Common myeloid progenitor, CD34-positive (primary cell): ENCODE data around the gene CCDC194.
A peak's percentile ranks its signal among the peaks of the same experiment; 100 is the strongest.

Experiments used
- CTCF ChIA-PET: fragments of 350-600 bp; sonication (Branson Sonifier 250); formaldehyde crosslinking; loops from one replicate; lab custom pipeline; 2021; ENCODE audit warnings: antibody characterized with exemption; lab: Charles Lee
- POLR2A ChIA-PET: fragments of 350-600 bp; sonication (Branson Sonifier 250); formaldehyde crosslinking; loops from one replicate; lab custom pipeline; 2021; ENCODE audit warnings: antibody characterized with exemption; lab: Charles Lee
- DNase-seq, 3 donors: peaks; one replicate each; pipeline versions ENCODE4 v3.0.0 to v3.0.0-alpha.2; 2013
- H3K27ac ChIP-seq, 2 experiments: 1 replicate in 1 of 2; 2 replicates in 1 of 2; pipeline ENCODE4 v1.7.0; 2013; ENCODE audit warnings: inconsistent platforms in 2 of 2, low read length in 2 of 2, mild to moderate bottlenecking in 2 of 2, low read depth in 1 of 2, moderate library complexity in 1 of 2; ENCODE audit not compliant: severe bottlenecking in 2 of 2, insufficient read depth in 1 of 2, poor library complexity in 1 of 2
- H3K27me3 ChIP-seq, 5 experiments: replicated peaks in 2 of 5; 1 replicate in 3 of 5; 2 replicates in 2 of 5; pipeline versions ENCODE4 v1.6.1 to v1.7.0; 2013; ENCODE audit warnings: low read length in 4 of 5, mild to moderate bottlenecking in 2 of 5, moderate library complexity in 2 of 5, inconsistent platforms in 1 of 5; ENCODE audit not compliant: insufficient read depth in 5 of 5, control insufficient read depth in 4 of 5
- H3K36me3 ChIP-seq, 4 experiments: 1 replicate in 2 of 4; 2 replicates in 2 of 4; pipeline versions ENCODE4 v1.6.1 to v1.7.0; 2013; ENCODE audit warnings: low read length in 3 of 4, control low read depth in 1 of 4, mild to moderate bottlenecking in 1 of 4; ENCODE audit not compliant: control insufficient read depth in 4 of 4, insufficient read depth in 4 of 4
- H3K4me1 ChIP-seq, 4 experiments: 1 replicate in 3 of 4; 2 replicates in 1 of 4; pipeline versions ENCODE4 v1.6.1 to v1.7.1; 2013; ENCODE audit warnings: low read length in 3 of 4, mild to moderate bottlenecking in 3 of 4, control low read depth in 1 of 4, inconsistent platforms in 1 of 4, moderate library complexity in 1 of 4; ENCODE audit not compliant: control insufficient read depth in 4 of 4, insufficient read depth in 4 of 4; ENCODE audit errors: control extremely low read depth in 1 of 4
- H3K4me3 ChIP-seq, 7 experiments: 1 replicate in 4 of 7; 2 replicates in 3 of 7; pipeline versions ENCODE4 v1.5.1 to v1.7.0; 2013; ENCODE audit warnings: mild to moderate bottlenecking in 7 of 7, low read length in 6 of 7, moderate library complexity in 6 of 7, inconsistent platforms in 2 of 7, low read depth in 2 of 7, control low read depth in 1 of 7; ENCODE audit not compliant: insufficient read depth in 4 of 7, control insufficient read depth in 1 of 7; ENCODE audit errors: extremely low read depth in 1 of 7
- H3K9me3 ChIP-seq, 5 experiments: 1 replicate in 4 of 5; 2 replicates in 1 of 5; pipeline versions ENCODE4 v1.6.1 to v1.7.1; 2013; ENCODE audit warnings: low read length in 4 of 5, mild to moderate bottlenecking in 2 of 5, inconsistent platforms in 1 of 5, low read depth in 1 of 5, moderate library complexity in 1 of 5; ENCODE audit not compliant: control insufficient read depth in 4 of 5, insufficient read depth in 2 of 5; ENCODE audit errors: control extremely low read depth in 1 of 5
- WGBS: methylation state at CpG from one replicate; pipeline ENCODE4 v1.1.5; 2013; ENCODE audit not compliant: insufficient coverage; 5-methylcytosine and 5-hydroxymethylcytosine counted together

The CCDC194 gene

GRCh38 chr19:17389957-17390664, 3.9 kb downstream of the CCDC194 start:
- peak in 1 of 3 donors; percentile 62 for DNase-seq
- Histone ChIP-seq H3K4me3 (peak overlapping the region; percentile 32 to 84 (median 70)), H3K27ac (no peak overlapping the region), H3K27me3 (peaks cover 0 to 5% (median 0%) of the 10 kb centered on the region in 5 experiments), H3K9me3 (peaks cover 0 to 3% (median 0%) of the 10 kb centered on the region in 5 experiments), H3K36me3 (no peaks in the 10 kb centered on the region), H3K4me1 (peaks cover 4 to 46% (median 35%) of the 10 kb centered on the region in 4 experiments)
- CTCF ChIA-PET = interaction anchor here (0.8 to 10.4 kb wide), 15 partner anchors 9 to 317 kb away, joined by 3 to 144 read pairs (median 3); partner anchors contain the start of genes BST2, MVB12A, TMEM221 and USHBP1
- WGBS = 8% methylated on average over 24 of the region's 37 CpGs
- POLR2A ChIA-PET = no interaction called here

- POLR2A ChIA-PET = no interaction called here
- H3K36me3 ChIP-seq = no peaks in the 10 kb centered on the region
- WGBS = no CpG with 5 or more reads among the region's 1 CpG
- no peak for DNase-seq
- H3K4me1 ChIP-seq = peaks cover 4 to 39% (median 30%) of the 10 kb centered on the region in 4 experiments
- H3K27ac ChIP-seq = no peak overlapping the region
- peaks cover 0 to 3% (median 0%) of the 10 kb centered on the region in 5 experiments for H3K9me3 ChIP-seq
- CTCF ChIA-PET = interaction anchor here (0.6 to 10.4 kb wide), 18 partner anchors 8 to 532 kb away, joined by 3 to 144 read pairs (median 5); partner anchors contain the start of genes ANO8, PLVAP, TMEM221 and USHBP1
- peaks cover 0 to 5% (median 0%) of the 10 kb centered on the region in 5 experiments for H3K27me3 ChIP-seq
- H3K4me3 ChIP-seq = no peak overlapping the region
These were observed 4.7 kb downstream of the CCDC194 start for GRCh38 chr19:17389288-17389687.

GRCh38 chr19:17385878-17386611, 8.0 kb downstream of the CCDC194 start:
- Histone ChIP-seq H3K36me3 (no peaks in the 10 kb centered on the region), H3K9me3 (peaks cover 0 to 3% (median 0%) of the 10 kb centered on the region in 5 experiments), H3K27me3 (peaks cover 0 to 5% (median 0%) of the 10 kb centered on the region in 5 experiments), H3K4me3 (no peak overlapping the region), H3K4me1 (peaks cover 4 to 28% (median 20%) of the 10 kb centered on the region in 4 experiments), H3K27ac (no peak overlapping the region)
- ChIA-PET POLR2A (interaction anchor here (0.7 kb wide), 1 partner anchor 79 kb away, joined by 3 read pairs; no protein-coding TSS in a partner anchor), CTCF (interaction anchor here (0.7 to 10.4 kb wide), 16 partner anchors 8 to 94 kb away, joined by 3 to 144 read pairs (median 4); no protein-coding TSS in a partner anchor)
- WGBS = 54% methylated on average over 13 of the region's 20 CpGs
- peak in 2 of 3 donors; percentile 61 to 70 for DNase-seq

- Histone ChIP-seq H3K27ac (no peak overlapping the region), H3K36me3 (no peaks in the 10 kb centered on the region), H3K4me1 (peaks cover 7 to 45% (median 38%) of the 10 kb centered on the region in 4 experiments), H3K27me3 (no peaks in the 10 kb centered on the region), H3K4me3 (no peak overlapping the region), H3K9me3 (peaks cover 0 to 2% (median 0%) of the 10 kb centered on the region in 5 experiments)
- no peak for DNase-seq
- ChIA-PET POLR2A (no interaction called here), CTCF (interaction anchor here (1.2 kb wide), 1 partner anchor 9 kb away, joined by 10 read pairs; no protein-coding TSS in a partner anchor)
- WGBS = 100% methylated on average over 3 of the region's 5 CpGs
These were observed 13.4 kb downstream of the CCDC194 start for GRCh38 chr19:17380426-17381138.

- 27% methylated on average over 5 of the region's 14 CpGs for WGBS
- H3K36me3 ChIP-seq = no peaks in the 10 kb centered on the region
- H3K4me3 ChIP-seq = peak overlapping the region in 2 of 7 experiments; percentile 23 to 26
- ChIA-PET POLR2A (interaction anchor here (0.9 kb wide), 1 partner anchor 9 kb away, joined by 3 read pairs; no protein-coding TSS in a partner anchor), CTCF (interaction anchor here (0.6 to 2.3 kb wide), 4 partner anchors 10 to 204 kb away, joined by 3 to 10 read pairs (median 4); no protein-coding TSS in a partner anchor)
- H3K4me1 ChIP-seq = peaks cover 7 to 45% (median 38%) of the 10 kb centered on the region in 4 experiments
- peaks cover 0 to 2% (median 0%) of the 10 kb centered on the region in 5 experiments for H3K9me3 ChIP-seq
- DNase-seq = peak in 2 of 3 donors; percentile 72 to 79
- no peaks in the 10 kb centered on the region for H3K27me3 ChIP-seq
- no peak overlapping the region for H3K27ac ChIP-seq
These were observed 14.8 kb downstream of the CCDC194 start for GRCh38 chr19:17379221-17379631.

GRCh38 chr19:17378271-17378670, 15.7 kb downstream of the CCDC194 start:
- 24% methylated on average over 5 of the region's 13 CpGs for WGBS
- ChIA-PET CTCF (interaction anchor here (0.6 to 2.3 kb wide), 5 partner anchors 8 to 31 kb away, joined by 3 to 10 read pairs (median 4); no protein-coding TSS in a partner anchor), POLR2A (no interaction called here)
- DNase-seq = peak in 2 of 3 donors; percentile 53 to 65
- no peak overlapping the region for H3K27ac ChIP-seq
- H3K9me3 ChIP-seq = peaks cover 0 to 2% (median 0%) of the 10 kb centered on the region in 5 experiments
- peak overlapping the region in 1 of 7 experiments; percentile 40 for H3K4me3 ChIP-seq
- peaks cover 7 to 45% (median 38%) of the 10 kb centered on the region in 4 experiments for H3K4me1 ChIP-seq
- H3K36me3 ChIP-seq = no peaks in the 10 kb centered on the region
- H3K27me3 ChIP-seq = no peaks in the 10 kb centered on the region
